Esophagus muscularis mucosa (tissue), 3 donors: ENCODE data around the gene CDH2.

Experiments used
- CTCF ChIP-seq, 3 experiments: fragments of 200-600 bp in 2 of 3; fragments of 450-650 bp in 1 of 3; sonication (generic) in 2 of 3; IDR thresholded peaks; one replicate each; pipeline ENCODE4 v1.5.1; 2017 to 2019; ENCODE audit warnings: antibody characterized with exemption in 3 of 3, mild to moderate bottlenecking in 2 of 3, moderate library complexity in 1 of 3
- POLR2A ChIP-seq: fragments of 450-650 bp; IDR thresholded peaks from one replicate; pipeline ENCODE4 v1.6.1; 2017; ENCODE audit warnings: antibody characterized with exemption, moderate library complexity, mild to moderate bottlenecking, low read depth
- POLR2AphosphoS5 ChIP-seq, 2 donors: sonication (generic); formaldehyde crosslinking; IDR thresholded peaks; one replicate each; pipeline ENCODE4 v1.6.1; 2017; ENCODE audit warnings: antibody characterized with exemption in 2 of 2

- no peak for TF ChIP-seq CTCF (IDR thresholded peaks at IDR 0.05)
- TF ChIP-seq POLR2A = no peak
- no peak for TF ChIP-seq POLR2AphosphoS5 (IDR thresholded peaks at IDR 0.05)
These were observed 174.1 kb downstream of the CDH2 start for GRCh38 chr18:28002841-28003240.
